GM20000 (cell line): ENCODE results near the gene CEP112.

Experiments
- DNase-seq: peaks from one replicate; pipeline ENCODE4 v3.0.0; 2012; ENCODE audit warnings: low spot score
- TF ChIP-seq, protein P1 (sequence below): IDR thresholded peaks from 2 replicates; pipeline ENCODE4 v1.5.1; 2012; ENCODE audit warnings: mild to moderate bottlenecking, control low read depth; ENCODE audit errors: extremely low read depth, missing control alignments

CEP112 gene

DNA sequence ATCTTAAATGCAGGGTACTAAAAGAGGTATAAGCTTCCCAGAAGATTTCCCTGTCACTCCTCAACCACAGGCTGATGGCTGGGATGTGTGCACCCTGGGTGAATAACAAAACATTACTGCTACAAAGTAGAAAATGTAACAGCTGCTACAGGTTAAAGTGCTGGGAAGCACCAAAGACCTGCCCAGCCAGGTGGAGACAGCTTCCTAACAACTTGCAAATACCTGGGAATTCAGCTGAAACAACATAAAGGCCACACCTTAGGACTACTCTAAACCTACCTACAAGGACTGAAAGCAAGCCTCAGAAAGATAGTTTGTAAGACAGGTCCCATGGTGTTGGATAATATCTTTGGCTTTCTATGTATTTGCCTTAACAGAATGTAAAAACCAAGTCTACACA lies 118.5 kb downstream of the CEP112 start:
- TF ChIP-seq, protein P1, sequence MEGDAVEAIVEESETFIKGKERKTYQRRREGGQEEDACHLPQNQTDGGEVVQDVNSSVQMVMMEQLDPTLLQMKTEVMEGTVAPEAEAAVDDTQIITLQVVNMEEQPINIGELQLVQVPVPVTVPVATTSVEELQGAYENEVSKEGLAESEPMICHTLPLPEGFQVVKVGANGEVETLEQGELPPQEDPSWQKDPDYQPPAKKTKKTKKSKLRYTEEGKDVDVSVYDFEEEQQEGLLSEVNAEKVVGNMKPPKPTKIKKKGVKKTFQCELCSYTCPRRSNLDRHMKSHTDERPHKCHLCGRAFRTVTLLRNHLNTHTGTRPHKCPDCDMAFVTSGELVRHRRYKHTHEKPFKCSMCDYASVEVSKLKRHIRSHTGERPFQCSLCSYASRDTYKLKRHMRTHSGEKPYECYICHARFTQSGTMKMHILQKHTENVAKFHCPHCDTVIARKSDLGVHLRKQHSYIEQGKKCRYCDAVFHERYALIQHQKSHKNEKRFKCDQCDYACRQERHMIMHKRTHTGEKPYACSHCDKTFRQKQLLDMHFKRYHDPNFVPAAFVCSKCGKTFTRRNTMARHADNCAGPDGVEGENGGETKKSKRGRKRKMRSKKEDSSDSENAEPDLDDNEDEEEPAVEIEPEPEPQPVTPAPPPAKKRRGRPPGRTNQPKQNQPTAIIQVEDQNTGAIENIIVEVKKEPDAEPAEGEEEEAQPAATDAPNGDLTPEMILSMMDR = no peak
- DNase-seq = no peak

DNA sequence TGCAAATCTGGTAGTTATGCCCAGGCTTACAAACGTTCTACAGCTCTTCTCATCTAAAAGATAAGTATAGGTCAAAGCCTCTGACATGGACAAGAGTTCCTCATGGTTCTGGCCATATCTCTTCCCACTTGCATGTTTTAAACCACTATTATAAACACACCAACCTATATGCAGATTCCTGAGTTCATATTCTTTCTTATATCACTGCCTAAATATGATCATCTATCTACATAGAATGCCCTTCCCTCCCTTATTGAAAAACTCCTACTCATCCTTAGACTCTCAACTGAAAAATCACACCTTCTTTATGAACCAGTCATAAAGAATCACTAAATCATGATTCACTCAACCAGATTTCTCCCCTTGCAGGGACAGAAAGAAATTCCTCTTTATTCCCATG lies 128.2 kb downstream of the CEP112 start:
- DNase-seq = no peak
- TF ChIP-seq, protein P1 = no peak

DNA sequence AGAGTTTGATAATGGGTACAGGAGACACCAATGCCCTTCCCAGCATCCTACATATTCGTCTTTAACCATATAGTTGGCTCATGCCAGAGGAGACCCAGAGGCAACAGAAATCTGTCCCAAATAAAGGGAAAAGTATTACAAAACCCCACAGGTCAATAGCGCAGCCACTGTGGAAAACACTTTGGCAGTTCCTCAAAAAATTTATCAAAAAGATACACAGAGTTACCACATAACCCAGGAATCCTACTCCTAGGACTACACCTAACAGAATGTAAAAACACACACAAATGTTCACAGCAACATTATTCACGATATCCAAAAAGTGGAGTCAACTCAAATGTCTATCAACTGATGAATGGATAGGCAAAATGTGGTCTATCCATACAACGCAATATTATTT lies 135.8 kb downstream of the CEP112 start:
- no peak for DNase-seq
- TF ChIP-seq, protein P1 = no peak

DNA sequence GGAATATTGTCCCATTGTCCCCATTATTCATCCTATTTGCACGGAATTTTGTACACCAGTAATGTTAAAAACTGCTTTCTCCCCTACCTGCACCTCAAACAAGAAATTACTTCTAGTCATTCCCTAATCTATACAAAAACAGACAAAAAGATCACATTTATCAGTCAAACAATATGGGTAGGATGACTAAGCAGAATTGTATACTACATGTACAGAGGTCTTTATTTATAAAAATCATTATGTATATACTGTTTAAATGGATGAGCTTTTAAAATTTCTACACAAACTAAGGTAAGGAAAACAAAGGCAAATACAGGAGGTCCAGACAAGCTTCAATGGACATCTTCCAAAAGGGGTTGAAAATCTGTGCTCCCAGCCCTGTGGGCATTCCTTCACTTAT lies 137.7 kb downstream of the CEP112 start:
- no peak for DNase-seq
- TF ChIP-seq, protein P1 = no peak

DNA sequence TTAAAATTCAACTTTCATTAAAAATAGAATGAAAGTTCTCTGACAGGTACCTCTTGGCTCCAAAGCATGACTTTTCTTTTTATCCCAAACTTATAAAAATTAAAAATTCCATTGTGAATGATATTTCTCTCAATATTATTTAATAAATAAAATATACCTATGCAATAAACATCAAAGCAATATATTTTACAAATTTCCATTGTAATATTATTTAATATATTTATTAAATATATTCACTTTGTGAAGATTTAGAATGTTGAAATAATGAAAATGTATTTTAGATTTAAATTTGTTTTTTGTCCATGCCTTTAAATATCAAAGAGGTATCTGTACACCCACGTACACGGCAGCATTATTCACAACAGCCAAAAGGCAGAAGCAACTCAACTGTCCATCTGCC lies 147.8 kb downstream of the CEP112 start:
- TF ChIP-seq, protein P1 = no peak
- no peak for DNase-seq

DNA sequence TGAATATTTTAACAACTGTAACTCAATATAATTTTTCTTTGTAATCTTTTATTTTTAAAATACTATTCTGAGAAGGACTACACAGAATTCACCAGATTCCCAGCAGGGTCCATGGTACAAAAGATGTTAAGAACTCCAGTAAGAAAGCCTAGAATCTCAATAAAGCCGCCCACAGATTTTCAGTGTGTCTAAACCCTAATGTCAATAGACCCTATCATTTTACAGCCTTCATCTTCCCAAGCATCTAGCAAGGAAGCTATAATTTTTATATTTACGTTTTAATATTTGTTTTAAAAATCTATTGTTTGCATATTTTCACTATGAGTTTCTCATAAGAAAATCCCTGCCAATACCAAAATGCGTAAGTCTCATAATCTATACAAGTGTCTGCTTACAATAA lies 148.5 kb downstream of the CEP112 start:
- TF ChIP-seq, protein P1 = no peak
- DNase-seq = no peak

DNA sequence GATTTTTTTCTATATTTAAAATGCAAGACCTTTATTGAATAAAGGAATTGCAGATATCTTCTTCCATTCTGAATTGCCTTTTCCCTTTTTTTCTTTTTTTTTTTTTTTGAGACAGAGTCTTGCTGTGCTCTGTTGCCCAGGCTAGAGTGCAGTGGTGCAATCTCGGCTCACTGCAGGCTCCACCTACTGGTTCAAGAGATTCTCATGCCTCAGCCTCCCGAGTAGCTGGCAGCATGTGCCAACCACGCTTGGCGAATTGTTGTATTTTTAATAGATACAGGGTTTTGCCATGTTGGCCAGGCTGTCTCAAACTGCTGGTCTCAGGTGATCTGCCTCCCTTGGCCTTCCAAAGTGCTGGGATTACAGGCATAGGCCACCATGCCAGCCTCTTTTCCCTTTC lies 151.5 kb downstream of the CEP112 start:
- DNase-seq = no peak
- TF ChIP-seq, protein P1 = no peak
